ENCODE data around the gene NSDHL.
A peak's percentile ranks its signal among the peaks of the same experiment; 100 is the strongest.
"Not testable (repeated sequence)": the region's sequence is repeated elsewhere in the genome, so short reads cannot be mapped to it uniquely, and the experiment has no call there.

The NSDHL gene

DNA sequence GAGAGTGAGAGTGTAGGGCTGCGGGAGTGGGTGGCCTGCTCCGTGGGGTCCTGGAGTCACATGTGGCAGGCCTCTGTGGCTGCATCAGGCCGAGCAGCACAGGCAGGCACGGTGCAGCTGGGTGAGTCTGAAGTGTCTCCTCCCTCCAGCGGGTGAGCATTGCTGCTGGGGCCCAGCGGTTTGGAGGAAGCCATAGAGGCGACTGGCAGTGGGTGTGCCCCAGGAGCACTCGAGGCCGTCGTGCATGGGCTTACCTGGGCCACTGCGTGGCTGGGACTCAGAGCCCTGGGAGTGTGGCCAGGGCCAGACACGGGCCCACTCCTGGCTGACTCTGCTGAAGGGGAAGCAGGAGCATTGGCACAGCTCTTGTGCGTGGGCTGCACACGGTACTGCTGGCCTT, 77.6 kb downstream of the NSDHL start:
- no peak overlapping the region for H3K27ac ChIP-seq
- TF ChIP-seq, protein P1, sequence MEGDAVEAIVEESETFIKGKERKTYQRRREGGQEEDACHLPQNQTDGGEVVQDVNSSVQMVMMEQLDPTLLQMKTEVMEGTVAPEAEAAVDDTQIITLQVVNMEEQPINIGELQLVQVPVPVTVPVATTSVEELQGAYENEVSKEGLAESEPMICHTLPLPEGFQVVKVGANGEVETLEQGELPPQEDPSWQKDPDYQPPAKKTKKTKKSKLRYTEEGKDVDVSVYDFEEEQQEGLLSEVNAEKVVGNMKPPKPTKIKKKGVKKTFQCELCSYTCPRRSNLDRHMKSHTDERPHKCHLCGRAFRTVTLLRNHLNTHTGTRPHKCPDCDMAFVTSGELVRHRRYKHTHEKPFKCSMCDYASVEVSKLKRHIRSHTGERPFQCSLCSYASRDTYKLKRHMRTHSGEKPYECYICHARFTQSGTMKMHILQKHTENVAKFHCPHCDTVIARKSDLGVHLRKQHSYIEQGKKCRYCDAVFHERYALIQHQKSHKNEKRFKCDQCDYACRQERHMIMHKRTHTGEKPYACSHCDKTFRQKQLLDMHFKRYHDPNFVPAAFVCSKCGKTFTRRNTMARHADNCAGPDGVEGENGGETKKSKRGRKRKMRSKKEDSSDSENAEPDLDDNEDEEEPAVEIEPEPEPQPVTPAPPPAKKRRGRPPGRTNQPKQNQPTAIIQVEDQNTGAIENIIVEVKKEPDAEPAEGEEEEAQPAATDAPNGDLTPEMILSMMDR (conservative IDR thresholded peaks at IDR 0.05): no peak
- TF ChIP-seq ZFX (IDR thresholded peaks at IDR 0.05): no peak

- H3K27ac ChIP-seq: not testable (repeated sequence)
These were observed 79.2 kb downstream of the NSDHL start for GRCh38 chrX:152910018-152910417.

DNA sequence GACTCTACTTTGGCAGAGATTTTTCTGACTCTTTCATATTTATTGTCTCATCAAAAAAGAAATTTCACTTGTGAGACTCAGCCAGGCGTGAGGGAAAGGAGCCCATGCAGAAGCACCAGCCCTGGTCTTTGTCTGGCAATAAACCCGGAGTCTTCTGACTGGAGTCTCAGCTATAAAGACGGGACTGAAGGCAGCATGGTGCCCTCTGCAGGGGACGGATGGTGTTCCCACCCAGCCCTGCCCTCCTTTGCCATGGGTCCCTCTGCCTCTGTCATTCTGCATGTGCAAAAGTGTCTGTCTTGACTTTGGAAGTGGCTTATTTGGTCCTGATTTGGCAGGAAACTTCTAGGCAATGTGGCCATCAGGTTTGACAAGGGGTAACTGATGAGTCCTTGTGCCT, 81.2 kb downstream of the NSDHL start:
- H3K27ac ChIP-seq: no peak overlapping the region
- no peak for TF ChIP-seq ZFX (IDR thresholded peaks at IDR 0.05)
- TF ChIP-seq, protein P1 (conservative IDR thresholded peaks at IDR 0.05): peak; percentile 11

DNA sequence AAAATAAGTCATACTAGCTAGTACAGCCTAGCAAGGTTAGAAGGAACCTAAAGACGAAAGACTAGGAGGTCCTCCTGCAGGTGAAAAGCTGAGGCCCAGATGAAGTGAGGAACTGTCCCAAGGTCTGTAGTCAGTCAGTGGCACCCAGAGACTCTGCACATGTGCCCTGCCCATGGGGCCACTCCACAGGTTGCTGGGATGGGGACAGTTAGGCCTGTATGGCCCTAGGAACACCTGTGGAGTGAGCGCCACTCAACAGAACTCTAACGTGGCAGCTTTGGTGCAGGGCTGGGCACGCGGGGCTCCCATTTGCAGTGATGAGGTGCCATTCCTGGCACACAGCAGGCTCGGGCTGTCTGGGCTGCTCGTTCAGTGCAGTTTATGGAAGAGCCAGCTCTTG, 81.8 kb downstream of the NSDHL start:
- no peak overlapping the region for H3K27ac ChIP-seq
- TF ChIP-seq ZFX (IDR thresholded peaks at IDR 0.05): no peak
- TF ChIP-seq, protein P1 (conservative IDR thresholded peaks at IDR 0.05): no peak

DNA sequence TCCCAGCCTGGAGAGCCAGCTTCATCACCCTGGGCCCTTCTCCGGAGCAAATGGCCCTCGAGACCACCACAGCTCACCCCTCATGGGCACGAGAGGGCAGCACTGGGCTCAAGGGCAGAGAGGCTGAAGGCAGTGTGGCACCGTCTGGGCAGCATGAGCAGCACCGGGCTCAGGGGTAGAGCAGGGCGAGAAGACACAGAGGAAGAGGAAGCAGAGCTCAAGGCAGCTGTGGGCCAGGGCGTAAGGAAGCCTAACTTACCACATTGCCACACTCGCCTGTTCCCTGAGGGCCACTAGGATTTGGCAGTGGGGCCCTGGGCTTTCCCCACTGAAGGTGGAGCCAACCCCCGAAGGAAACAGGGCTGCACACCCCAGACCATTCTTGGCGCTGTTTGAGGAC, 82.5 kb downstream of the NSDHL start:
- no peak overlapping the region for H3K27ac ChIP-seq
- TF ChIP-seq, protein P1 (conservative IDR thresholded peaks at IDR 0.05): peak; percentile 7; the same call in 1 of the 2 replicates
- no peak for TF ChIP-seq ZFX (IDR thresholded peaks at IDR 0.05)

DNA sequence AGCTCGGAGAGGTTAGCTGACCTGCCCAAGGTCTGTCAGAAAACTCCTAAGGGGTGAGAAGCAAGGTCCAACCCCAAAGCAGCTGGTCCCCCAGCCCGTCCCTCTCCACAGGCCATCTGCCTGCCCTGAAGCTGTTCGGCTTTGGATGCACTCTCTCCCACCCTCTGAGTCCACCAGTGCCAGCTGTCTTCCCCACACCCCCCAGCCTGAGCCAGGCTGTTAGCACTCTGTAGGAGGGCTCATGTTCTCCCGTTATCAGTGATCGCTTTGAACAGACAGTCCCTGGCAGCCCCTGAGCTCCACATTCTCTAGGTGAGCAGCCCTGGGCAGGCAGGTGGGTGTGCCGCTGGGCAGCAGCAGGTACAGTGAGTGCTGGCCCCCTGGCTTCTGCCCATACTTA, 83.0 kb downstream of the NSDHL start:
- H3K27ac ChIP-seq: no peak overlapping the region
- TF ChIP-seq, protein P1 (conservative IDR thresholded peaks at IDR 0.05): no peak
- no peak for TF ChIP-seq ZFX (IDR thresholded peaks at IDR 0.05)

- TF ChIP-seq ZFX (IDR thresholded peaks at IDR 0.05): no peak
- TF ChIP-seq, protein P1 (conservative IDR thresholded peaks at IDR 0.05): peak; percentile 75
- H3K27ac ChIP-seq: no peak overlapping the region
These were observed 84.8 kb downstream of the NSDHL start for GRCh38 chrX:152915541-152916241.
